Muscle of arm (tissue), 12 donors: ENCODE data around the gene SYNE4. TPM values are rescaled to one million over a fixed set of nuclear protein-coding genes. Genes with fewer than 3 reads are reported as not detected.

ENCODE experiments used
- DNase-seq: peaks from one replicate; pipeline ENCODE4 v3.0.0-alpha.2; 2013
- polyA plus RNA-seq, 12 donors: library from polyadenylated mRNA; unstranded; fragments of 120-200 nt; gene quantifications; one replicate each; pipeline ENCODE4 v1.2.1, GENCODE V29; 2013; ENCODE audit not compliant: insufficient read length in 12 of 12

SYNE4 gene
- polyA plus RNA-seq, 12 donors = 0.08 to 6.3 (median 0.65) TPM; not detected in 1

DNA sequence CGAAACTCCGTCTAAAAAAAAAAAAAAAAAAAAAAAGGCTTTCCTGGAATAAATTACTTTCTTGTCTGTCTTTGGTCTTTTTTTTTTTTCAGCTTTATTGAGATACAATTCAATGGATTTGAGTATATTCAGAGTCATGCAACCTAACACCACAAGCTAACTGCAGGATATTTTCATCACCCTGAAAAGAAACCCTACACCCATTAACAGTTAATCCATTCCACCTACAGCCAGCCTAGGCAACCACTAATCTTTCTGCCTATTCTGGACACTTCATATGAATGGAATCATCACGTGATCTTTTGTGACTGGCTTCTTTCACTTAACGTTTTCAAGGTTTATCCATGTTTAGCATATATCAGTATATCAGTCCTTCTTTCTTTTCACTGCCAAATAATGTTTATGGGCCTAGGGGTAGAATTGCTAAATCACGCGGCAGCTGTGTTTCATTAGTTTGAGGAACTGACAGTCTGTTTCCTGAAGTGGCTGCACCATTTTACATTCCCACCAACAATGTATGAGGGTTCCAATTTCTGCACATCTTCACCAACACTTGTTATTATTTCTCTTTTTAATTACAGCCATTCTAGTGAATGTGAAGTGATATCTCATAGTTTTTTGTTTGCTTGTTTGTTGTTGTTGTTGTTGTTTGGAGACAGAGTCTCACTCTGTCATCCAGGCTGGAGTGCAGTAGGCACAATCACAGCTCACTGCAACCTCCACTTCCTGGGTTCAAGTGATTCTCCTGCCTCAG, 52.6 kb downstream of the SYNE4 start:
- no peak for DNase-seq

Other genes starting within 250 kb of the SYNE4 start
- 10 to 100 TPM in 11 of 12 donors, not detected in 1; 10.5 to 29.8 (median 15.8) TPM for gene ARHGAP33, start 233.2 kb downstream of the SYNE4 start, polyA plus RNA-seq
- under 1 TPM in 1 of 12 donors, not detected in 11; 0.80 TPM for gene PRODH2, start 196.0 kb downstream of the SYNE4 start, polyA plus RNA-seq
- under 1 TPM in 9 of 12 donors, not detected in 3; 0.06 to 0.97 (median 0.29) TPM for gene NPHS1, start 156.3 kb downstream of the SYNE4 start, polyA plus RNA-seq
- under 1 TPM in 10 of 12 donors, not detected in 2; 0.18 to 0.55 (median 0.27) TPM for gene KIRREL2, start 151.9 kb downstream of the SYNE4 start, polyA plus RNA-seq
- 10 to 100 TPM in 1 of 12 donors, 1 to 10 TPM in 10, not detected in 1; 3.4 to 33.6 (median 5.8) TPM for gene APLP1, start 140.2 kb downstream of the SYNE4 start, polyA plus RNA-seq
- 1 to 10 TPM in 6 of 12 donors, under 1 TPM in 4, not detected in 2; 0.82 to 8.5 (median 1.3) TPM for gene NFKBID, start 108.3 kb downstream of the SYNE4 start, polyA plus RNA-seq
- gene HCST, start 106.3 kb downstream of the SYNE4 start, polyA plus RNA-seq = 1 to 10 TPM in 10 of 12 donors, not detected in 2; 3.1 to 7.7 (median 5.1) TPM
- 10 to 100 TPM in 11 of 12 donors, not detected in 1; 11.8 to 33.6 (median 12.5) TPM for gene TYROBP, start 100.5 kb downstream of the SYNE4 start, polyA plus RNA-seq
- 10 to 100 TPM in 1 of 12 donors, 1 to 10 TPM in 10, not detected in 1; 4.2 to 13.9 (median 7.6) TPM for gene LRFN3, start 72.4 kb downstream of the SYNE4 start, polyA plus RNA-seq
- gene SDHAF1, start 13.6 kb downstream of the SYNE4 start, polyA plus RNA-seq = 10 to 100 TPM in 9 of 12 donors, 1 to 10 TPM in 2, not detected in 1; 9.1 to 24.4 (median 10.9) TPM
- 10 to 100 TPM in 2 of 12 donors, 1 to 10 TPM in 8, not detected in 2; 6.7 to 13.1 (median 7.8) TPM for gene ALKBH6, start 5.4 kb upstream of the SYNE4 start, polyA plus RNA-seq
- 10 to 100 TPM in 11 of 12 donors, not detected in 1; 13.4 to 88.9 (median 18.1) TPM for gene CLIP3, start 24.1 kb upstream of the SYNE4 start, polyA plus RNA-seq
- 10 to 100 TPM in 2 of 12 donors, 1 to 10 TPM in 9, not detected in 1; 5.8 to 17.9 (median 8.1) TPM for gene THAP8, start 45.5 kb upstream of the SYNE4 start, polyA plus RNA-seq
- 1 to 10 TPM in 11 of 12 donors, not detected in 1; 2.2 to 4.9 (median 3.1) TPM for gene WDR62, start 46.1 kb upstream of the SYNE4 start, polyA plus RNA-seq
- not detected for gene OVOL3, start 102.3 kb upstream of the SYNE4 start, polyA plus RNA-seq
- gene POLR2I, start 106.1 kb upstream of the SYNE4 start, polyA plus RNA-seq = 10 to 100 TPM in 10 of 12 donors, not detected in 2; 29.0 to 50.0 (median 39.8) TPM
- gene TBCB, start 106.7 kb upstream of the SYNE4 start, polyA plus RNA-seq = 10 to 100 TPM in 11 of 12 donors, not detected in 1; 54.6 to 85.5 (median 75.2) TPM
- gene CAPNS1, start 131.3 kb upstream of the SYNE4 start, polyA plus RNA-seq = 100 to 1,000 TPM in 11 of 12 donors, not detected in 1; 277 to 639 (median 505) TPM
- gene COX7A1, start 143.6 kb upstream of the SYNE4 start, polyA plus RNA-seq = 100 to 1,000 TPM in 10 of 12 donors, 10 to 100 TPM in 1, not detected in 1; 89.0 to 273 (median 210) TPM
- 1 to 10 TPM in 10 of 12 donors, not detected in 2; 4.8 to 9.2 (median 6.3) TPM for gene ZNF565, start 205.9 kb upstream of the SYNE4 start, polyA plus RNA-seq
- 10 to 100 TPM in 11 of 12 donors, not detected in 1; 52.2 to 87.8 (median 74.5) TPM for gene ZNF146, start 206.3 kb upstream of the SYNE4 start, polyA plus RNA-seq